Amygdala (tissue), 56 donors: ENCODE measurements around the gene DAZAP1.

Source experiments
- DNase-seq, 56 donors: peaks; one replicate each; lab custom pipeline; 2025; lab: John Stamatoyannopoulos, UW

The DAZAP1 gene

DNA sequence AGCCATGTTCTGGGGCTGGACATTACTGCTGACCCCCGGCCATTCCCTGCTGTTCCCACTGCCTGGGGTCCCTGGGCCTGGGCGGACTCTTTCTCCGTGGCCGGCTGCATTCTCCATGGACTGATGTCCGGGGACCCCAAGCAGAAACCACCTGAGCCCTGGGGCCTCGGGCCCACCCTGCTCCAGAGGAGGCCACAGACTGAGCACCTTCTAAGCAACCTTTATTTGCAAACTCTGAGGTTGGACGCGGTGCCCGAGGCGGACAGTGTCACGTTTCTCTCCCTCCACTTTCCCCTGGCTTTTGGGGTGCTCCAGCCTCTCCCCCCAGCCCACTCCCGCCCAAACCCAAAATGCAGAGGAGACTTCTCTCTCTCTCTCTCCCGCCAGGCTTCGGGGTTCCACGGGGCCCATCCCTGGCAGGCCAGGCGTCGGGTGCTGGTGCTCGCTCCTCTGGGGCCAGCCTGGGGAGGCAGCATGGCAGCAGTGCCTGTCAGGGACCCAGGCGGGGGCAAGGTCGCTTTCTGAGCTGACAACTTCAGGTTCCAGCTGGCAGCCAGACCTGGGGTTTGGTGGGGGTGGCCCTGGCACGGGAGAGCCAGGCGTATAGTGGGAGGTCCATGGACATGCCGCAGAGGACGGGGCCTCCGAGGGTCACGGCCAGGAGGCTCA is 74.0 kb downstream of the DAZAP1 start:
- DNase-seq: no peak

DNA sequence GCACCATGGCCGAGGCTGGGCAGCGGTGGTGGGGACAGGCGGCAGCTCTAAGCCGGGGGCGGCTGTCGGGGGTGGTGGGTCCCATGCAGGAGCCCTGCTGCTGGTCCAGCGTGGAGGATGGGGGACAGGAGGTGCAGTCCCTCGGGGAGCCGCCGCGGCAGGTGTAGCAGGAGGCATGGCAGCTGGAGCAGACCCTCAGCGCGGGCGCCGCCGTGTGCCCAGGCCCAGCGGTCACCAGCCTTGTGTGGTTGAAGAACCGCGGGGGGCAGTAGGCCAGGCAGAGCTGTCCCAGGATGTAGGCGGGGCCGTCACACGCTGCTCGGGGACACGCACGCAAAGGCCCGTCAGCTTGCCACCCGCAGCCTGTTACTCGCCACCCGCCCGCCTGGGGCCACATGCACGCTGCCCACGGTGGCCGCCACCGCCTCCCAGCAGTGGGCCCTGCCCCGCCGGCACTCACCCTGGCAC is 74.5 kb downstream of the DAZAP1 start:
- no peak for DNase-seq

DNA sequence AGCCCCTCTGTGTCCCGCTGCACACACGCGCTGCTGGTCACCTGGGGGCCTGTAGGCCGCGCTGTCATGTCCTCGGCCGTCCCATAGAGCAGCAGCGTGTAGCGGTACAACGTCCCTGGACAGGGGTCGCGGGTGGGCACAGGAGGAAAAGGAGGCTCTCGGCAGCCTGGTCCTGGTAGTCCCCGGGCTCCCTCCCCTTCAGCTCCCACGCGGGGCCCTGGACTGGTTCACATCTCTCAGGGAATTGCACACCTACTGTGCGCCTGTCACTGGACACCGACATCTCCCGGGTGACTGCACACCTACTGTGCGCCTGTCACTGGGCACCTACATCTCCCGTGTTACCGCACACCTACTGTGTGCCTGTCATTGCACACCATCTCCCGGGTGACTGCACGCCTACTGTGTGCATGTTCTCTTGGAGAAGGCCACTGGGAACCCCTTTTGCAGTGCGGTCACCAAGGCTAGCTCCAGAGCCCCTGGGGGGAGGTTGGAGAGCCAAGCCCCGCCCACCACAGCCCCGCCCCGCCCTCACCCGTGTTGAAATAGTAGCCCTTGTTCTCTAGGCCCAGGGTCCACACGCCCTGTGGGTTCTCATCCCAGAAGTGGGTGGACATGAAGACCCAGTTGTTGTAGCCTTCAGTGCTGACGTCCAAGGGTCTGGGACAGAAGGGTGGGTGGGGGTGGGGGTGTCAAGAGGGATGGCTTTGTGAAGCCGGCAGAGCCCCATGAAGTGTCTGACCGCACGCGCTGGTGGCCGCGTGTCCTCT is 75.2 kb downstream of the DAZAP1 start:
- no peak for DNase-seq

DNA sequence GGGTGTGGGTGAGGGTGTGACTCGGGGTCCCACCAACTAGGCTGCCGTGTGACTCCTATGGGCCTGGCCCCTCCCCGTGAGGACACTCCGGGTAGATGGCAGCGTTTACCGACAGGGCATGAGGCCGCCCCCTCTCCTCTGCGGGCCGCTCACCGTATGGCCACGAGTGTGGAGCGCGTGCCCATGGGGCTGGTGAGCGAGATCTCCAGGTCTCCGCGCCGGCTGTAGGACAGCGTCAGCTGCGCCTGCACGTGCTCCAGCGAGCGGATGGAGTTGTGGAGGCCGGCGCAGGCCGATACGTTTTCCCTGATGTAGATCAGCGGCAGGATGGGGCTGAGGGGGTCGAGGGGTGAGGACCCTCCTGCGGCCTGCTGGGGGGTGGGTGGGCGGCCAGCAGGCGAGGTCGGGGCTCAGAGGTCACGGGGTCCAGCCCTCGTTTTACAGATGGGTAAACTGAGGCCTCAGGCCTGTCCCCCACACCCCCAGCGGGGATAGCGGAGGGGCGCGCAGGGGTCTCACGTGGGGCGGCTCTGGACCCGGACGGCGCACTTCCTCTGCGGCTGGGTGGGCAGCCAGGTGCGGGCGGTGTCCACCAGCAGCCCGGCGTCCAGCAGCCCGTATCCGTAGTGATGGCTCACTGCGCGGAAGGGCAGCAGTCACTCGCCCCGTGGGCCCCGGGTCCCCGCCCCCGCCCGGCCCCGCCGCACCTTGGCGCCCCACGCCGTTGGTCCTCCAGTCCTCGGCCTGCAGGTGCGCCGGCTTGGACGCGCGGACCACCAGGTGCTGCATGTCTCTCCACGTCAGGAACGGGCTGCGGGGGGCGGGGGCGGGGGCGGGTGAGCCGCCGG is 76.0 kb downstream of the DAZAP1 start:
- no peak for DNase-seq

DNA sequence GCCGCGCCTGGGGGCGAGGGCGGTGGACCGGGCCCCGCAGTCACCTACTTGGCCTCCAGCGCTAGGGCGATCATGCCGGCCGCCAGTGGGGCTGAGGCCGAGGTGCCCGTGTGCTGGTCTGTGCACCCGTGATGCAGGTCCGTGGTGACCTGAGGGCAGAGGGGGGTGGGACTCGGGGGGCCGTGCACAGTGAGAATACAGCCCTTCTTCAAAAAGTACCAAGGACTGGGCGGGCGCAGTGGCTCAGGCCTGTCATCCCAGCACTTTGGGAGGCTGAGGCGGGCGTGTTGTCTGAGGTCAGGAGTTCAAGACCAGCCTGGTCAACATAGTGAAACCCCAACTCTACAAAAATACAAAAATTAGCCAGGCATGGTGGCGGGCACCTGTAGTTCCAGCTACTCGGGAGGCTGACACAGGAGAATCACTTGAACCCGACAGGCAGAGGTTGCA is 76.6 kb downstream of the DAZAP1 start:
- DNase-seq: no peak
